GM18526 (cell line): ENCODE data around the gene CTDSP2.

ENCODE experiments used
- POLR2A ChIP-seq: IDR thresholded peaks from 3 replicates; pipeline ENCODE4 v1.6.1; 2011; ENCODE audit not compliant: insufficient read length; ENCODE audit errors: extremely low read depth

The CTDSP2 gene

GRCh38 chr12:57833672-57834071 lies 12.9 kb downstream of the CTDSP2 start:
- TF ChIP-seq POLR2A: no peak

DNA sequence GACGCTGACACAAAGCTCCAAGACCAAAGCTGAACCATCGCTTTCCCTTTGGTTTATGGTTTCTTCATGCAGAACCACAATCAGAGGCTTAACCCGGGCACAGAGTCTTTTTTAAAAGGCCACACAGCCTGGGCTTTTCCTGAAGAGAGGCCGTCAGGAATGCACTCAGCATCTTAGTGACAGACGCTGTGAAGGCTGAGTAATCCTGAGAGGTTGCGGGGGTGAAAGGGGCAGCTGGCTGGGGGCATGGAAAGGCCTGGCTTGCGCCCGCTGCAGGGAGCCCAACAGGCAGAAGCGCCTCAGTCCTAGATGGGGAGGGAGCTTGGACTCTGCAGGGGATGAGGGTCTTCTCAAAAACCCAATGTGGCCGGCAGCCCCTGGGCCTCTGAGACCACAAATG lies 13.6 kb downstream of the CTDSP2 start:
- TF ChIP-seq POLR2A: no peak

DNA sequence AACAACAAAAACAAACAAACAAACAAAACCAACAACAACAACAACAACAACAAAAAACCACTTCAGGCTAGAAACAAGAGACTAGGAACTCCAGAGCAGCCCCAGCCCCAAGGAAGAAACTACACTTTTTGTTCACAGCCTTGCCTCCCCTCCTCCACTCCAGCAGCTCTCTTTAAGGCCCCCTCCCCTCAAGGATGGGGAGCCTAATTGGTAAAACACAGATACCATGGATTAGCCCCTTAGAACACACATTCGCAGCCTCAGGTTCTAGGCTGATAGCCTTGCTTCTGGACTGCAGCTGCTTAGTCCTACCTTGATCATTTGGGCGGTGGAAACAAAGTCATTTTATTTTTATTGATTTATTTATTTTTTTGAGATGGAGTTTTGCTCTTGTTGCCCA lies 16.1 kb downstream of the CTDSP2 start:
- TF ChIP-seq POLR2A: no peak

- no peak for TF ChIP-seq POLR2A
Measured at GRCh38 chr12:57829025-57829777, 17.3 kb downstream of the CTDSP2 start.

DNA sequence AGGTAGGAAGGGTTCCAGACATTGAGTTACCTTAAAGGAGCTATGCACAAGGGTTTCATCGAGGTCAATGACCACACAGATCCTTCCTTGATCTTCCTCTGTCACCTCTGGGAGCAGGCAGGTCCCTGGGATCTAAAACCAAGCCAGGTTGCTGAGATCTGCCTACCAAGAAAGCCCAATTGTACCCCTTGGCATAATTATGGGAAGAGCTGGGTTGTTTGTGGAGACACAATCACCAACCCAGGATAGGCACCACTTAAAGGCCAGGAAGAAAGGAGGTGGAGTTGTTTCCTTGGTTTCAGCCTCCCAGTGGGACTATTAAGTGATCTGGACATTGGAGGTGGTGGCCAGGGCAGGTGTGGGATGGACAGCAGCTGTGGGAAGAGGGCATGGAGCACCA lies 19.6 kb downstream of the CTDSP2 start:
- TF ChIP-seq POLR2A: no peak

GRCh38 chr12:57826400-57826799 lies 20.1 kb downstream of the CTDSP2 start:
- no peak for TF ChIP-seq POLR2A

DNA sequence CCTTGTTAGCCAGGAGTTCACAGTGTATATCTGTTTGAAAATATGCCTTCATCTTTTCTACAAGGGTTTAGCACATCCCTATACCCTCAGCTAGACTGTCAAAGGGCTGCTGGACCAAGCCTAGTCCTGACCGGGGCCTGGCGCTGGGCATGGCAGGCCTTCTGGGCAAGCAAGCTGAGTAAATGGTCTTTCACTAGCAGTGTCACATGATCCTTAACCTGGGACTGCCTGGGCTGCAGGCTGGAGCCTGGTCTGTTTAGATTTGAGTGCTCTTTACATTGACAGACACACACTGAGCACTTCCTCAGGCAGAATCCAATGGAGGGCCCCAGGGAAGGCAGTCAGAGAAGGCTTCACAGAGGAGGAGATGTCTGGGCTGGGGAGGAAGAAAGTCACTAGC lies 21.1 kb downstream of the CTDSP2 start:
- no peak for TF ChIP-seq POLR2A

- TF ChIP-seq POLR2A: no peak
Measured at GRCh38 chr12:57823908-57824640, 22.5 kb downstream of the CTDSP2 start.

DNA sequence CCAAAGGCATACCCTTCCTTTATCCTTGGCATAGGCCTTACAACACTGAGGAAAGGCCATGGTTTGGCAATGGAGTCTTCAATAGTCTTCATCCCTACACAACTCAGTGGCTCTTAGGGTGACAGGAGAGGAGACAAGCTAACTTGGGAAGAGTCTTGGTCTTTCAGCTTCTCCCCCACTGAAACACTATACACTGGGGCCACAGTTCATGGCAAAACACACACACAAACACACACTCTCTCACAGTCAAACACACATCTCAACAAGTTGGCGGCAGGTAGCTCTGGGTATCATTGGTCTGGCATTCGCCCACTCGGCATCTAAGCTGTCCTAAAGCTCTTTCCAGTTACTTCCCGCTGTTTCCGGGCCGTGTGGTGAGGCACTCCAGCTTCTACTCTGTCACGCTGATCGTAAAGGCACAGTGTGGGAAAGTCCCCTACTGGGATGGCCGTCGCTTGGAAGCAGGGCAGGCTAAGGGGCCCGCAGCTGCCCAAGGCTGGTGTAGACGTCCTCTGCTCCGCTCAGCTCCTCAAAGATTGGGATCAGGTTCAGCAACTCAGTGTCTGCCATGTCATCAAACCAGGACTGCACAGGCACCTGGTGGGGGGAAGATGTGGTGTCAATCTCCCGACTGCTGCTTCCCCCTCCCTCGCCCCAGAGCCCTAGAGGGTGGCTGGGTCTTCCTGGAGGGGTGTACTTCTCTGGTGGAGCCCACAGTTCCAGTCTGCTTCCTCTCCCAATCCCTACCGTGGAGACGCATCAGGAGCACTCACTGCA lies 23.2 kb downstream of the CTDSP2 start:
- no peak for TF ChIP-seq POLR2A

DNA sequence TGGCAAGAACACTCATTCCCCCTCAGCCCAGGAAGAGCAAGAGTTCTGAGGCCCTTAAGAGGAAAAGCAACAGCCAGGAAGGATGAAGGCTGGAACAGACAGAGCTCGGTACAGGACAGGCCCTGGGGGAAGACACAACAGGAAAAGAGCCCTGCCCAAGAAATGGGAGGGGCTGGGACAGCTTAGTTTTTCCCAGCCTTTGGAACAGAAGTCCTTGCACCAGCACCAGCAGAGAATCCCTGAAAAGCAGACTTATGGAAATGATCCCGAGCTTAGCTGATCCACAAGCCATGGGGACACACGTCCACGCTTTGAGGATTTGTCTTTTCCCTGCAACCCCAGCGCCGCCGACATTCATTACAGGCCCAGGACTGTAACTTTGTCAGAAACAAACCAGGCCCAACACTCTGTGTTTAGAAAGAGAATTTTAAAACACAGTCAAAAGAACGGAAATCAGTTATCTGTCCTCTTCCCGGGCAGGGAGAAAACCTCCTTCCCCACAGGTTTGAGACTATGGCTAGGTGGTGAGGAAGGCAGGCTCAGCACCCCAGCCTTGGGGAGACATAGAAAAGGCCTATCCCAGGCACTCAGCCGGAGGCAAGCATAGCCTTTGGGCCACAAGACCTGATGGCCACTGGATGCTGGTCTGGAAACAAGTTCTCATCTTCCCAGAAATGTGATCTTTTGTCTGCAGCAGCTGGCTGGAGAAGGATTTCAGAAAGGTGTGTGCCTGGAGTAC lies 24.0 kb downstream of the CTDSP2 start:
- no peak for TF ChIP-seq POLR2A

DNA sequence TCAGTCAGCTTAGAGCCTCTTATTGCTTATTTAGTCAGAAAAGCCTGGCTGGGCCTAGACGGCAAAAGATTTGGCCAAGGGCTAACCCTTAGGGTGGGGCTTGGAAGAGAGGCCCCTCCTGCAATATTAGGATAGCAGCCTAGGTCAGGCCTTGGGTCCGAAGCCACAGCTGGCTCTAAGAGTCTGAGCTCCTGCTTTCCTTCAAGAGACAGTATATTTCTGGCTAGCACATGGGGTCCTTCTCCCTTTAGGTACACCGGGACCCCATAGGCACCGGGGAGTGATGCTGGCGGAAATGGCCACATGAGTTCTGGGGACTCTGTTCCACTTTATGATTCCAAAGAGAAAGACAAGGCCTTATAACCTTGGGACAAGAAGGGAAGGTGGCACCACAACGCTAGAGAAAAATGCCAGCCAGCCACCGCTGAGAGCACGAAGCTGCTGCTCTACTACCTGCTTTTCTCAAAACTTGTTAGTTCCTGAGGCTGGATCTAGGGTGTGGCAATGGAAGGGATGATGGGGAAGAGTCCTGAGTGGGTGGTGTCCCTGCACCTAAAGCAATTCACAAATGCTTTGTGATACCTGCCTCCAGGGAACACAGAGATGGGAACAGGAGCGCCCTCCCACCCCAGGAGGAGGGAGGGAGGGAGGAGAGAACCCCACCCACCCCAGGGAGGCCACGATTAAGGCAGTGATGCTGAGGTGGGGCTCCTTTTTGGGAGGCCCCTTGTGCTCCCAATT lies 24.9 kb downstream of the CTDSP2 start:
- no peak for TF ChIP-seq POLR2A

- TF ChIP-seq POLR2A: no peak
Measured at GRCh38 chr12:57817261-57817989, 29.1 kb downstream of the CTDSP2 start.

DNA sequence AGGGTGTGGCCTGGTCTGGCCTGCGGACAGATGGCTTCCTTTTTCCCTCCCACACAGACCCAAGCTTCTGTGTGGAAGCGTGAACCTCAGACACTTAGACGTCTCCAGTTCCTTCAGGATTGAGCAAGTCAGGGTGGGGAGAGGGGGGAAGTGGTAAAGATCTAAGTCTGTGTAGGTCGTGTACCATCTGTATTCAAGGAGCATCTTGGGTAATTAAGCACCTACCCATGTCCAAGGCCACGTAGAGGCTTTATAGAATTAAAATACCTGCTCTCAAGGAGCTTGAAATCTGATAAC lies 29.7 kb downstream of the CTDSP2 start:
- TF ChIP-seq POLR2A: no peak
